Vagina (tissue), 2 donors: ENCODE data around the gene DIPK2A.

Experiments used
- CTCF ChIP-seq, 3 experiments: fragments of 450-650 bp in 2 of 3; fragments of 200-600 bp in 1 of 3; sonication (generic) in 1 of 3; IDR thresholded peaks; one replicate each; pipeline ENCODE4 v1.5.1; 2017 to 2019; ENCODE audit warnings: antibody characterized with exemption in 3 of 3, mild to moderate bottlenecking in 2 of 3, moderate library complexity in 2 of 3
- POLR2AphosphoS5 ChIP-seq, 2 donors: sonication (generic); formaldehyde crosslinking; IDR thresholded peaks; one replicate each; pipeline ENCODE4 v1.9.0; 2017; ENCODE audit warnings: antibody characterized with exemption in 2 of 2, mild to moderate bottlenecking in 2 of 2, low read depth in 1 of 2; ENCODE audit not compliant: insufficient read depth in 1 of 2

- TF ChIP-seq CTCF (IDR thresholded peaks at IDR 0.05) (no peak), POLR2AphosphoS5 (IDR thresholded peaks at IDR 0.05; ENCODE audit: insufficient read depth in 1 of 2, low read depth in 1 of 2) (no peak)
These were observed 2.9 kb downstream of the DIPK2A start for GRCh38 chr3:143974271-143975238.
